Omental fat pad (tissue), 4 donors: ENCODE measurements around the gene RIPOR3. TPM values are rescaled to one million over a fixed set of nuclear protein-coding genes. Genes with fewer than 3 reads are reported as not detected.

Source experiments
- ATAC-seq: fragments of 150-250 bp; one replicate; pipeline ENCODE4 v1.9.1; 2016; ENCODE audit warnings: mild to moderate bottlenecking, moderate library complexity; ENCODE audit not compliant: low FRiP score
- DNase-seq: peaks from one replicate; pipeline ENCODE4 v3.0.0-alpha.2; 2019; ENCODE audit warnings: low spot score
- CTCF ChIP-seq, 3 donors: fragments of 450-650 bp; IDR thresholded peaks; one replicate each; pipeline ENCODE4 v1.5.1; 2016 to 2017; ENCODE audit warnings: antibody characterized with exemption in 3 of 3, mild to moderate bottlenecking in 3 of 3, moderate library complexity in 2 of 3
- total RNA-seq, 4 donors: library from RNA; depleted of rRNA; stranded (reverse); fragments of >200 nt; gene quantifications; one replicate each; pipeline ENCODE4 v1.1.0, GENCODE V29; 2016

RIPOR3 gene
- total RNA-seq, 4 donors from 2014 or later = 7.8 to 81.8 (median 16.6) TPM

GRCh38 chr20:50655311-50655880 is 35.9 kb downstream of the RIPOR3 start:
- ATAC-seq = peak; percentile 83
- no peak for TF ChIP-seq CTCF (IDR thresholded peaks at IDR 0.05)
- DNase-seq = peak; percentile 50

GRCh38 chr20:50654904-50655303 is 36.4 kb downstream of the RIPOR3 start:
- DNase-seq (no peak), ATAC-seq (no peak)
- no peak for TF ChIP-seq CTCF (IDR thresholded peaks at IDR 0.05)

GRCh38 chr20:50652702-50653294 is 38.5 kb downstream of the RIPOR3 start:
- DNase-seq = no peak
- no peak for ATAC-seq
- TF ChIP-seq CTCF (IDR thresholded peaks at IDR 0.05) = no peak

- DNase-seq (no peak), ATAC-seq (no peak)
- TF ChIP-seq CTCF (IDR thresholded peaks at IDR 0.05) = no peak
Observed at GRCh38 chr20:50651676-50652075, 39.7 kb downstream of the RIPOR3 start.

GRCh38 chr20:50649590-50649989 is 41.8 kb downstream of the RIPOR3 start:
- no peak for ATAC-seq
- DNase-seq = no peak
- no peak for TF ChIP-seq CTCF (IDR thresholded peaks at IDR 0.05)

GRCh38 chr20:50648651-50649050 is 42.7 kb downstream of the RIPOR3 start:
- no peak for TF ChIP-seq CTCF (IDR thresholded peaks at IDR 0.05)
- no peak for DNase-seq
- no peak for ATAC-seq

GRCh38 chr20:50646483-50646996 is 44.8 kb downstream of the RIPOR3 start:
- ATAC-seq (peak; percentile 50), DNase-seq (no peak)
- no peak for TF ChIP-seq CTCF (IDR thresholded peaks at IDR 0.05)
